ENCODE measurements around the gene MRGPRX4. TPM values are rescaled to one million over a fixed set of nuclear protein-coding genes. Genes with fewer than 3 reads are reported as not detected.

The MRGPRX4 gene
- total RNA-seq, 1 donor from 2014 or later, result not detected

Other genes with a start within 250 kb of the MRGPRX4 start
- 39.5 and 43.9 TPM in 2 replicates for gene SERGEF, start 159.8 kb upstream of the MRGPRX4 start, total RNA-seq
- gene TPH1, start 126.6 kb upstream of the MRGPRX4 start, total RNA-seq, result 0.34 and 0.60 TPM in 2 replicates
- gene SAAL1, start 66.8 kb upstream of the MRGPRX4 start, total RNA-seq, result 37.8 and 44.1 TPM in 2 replicates
- not detected in 2 replicates for gene MRGPRX3, start 40.3 kb upstream of the MRGPRX4 start, total RNA-seq
- not detected in 2 replicates for gene SAA4, start 64.0 kb downstream of the MRGPRX4 start, total RNA-seq
- gene SAA2, start 75.8 kb downstream of the MRGPRX4 start, total RNA-seq, result not detected in 2 replicates
- not detected in 2 replicates for gene SAA1, start 93.4 kb downstream of the MRGPRX4 start, total RNA-seq
- gene HPS5, start 149.3 kb downstream of the MRGPRX4 start, total RNA-seq, result 33.3 and 34.2 TPM in 2 replicates
- 51.4 and 54.3 TPM in 2 replicates for gene GTF2H1, start 149.7 kb downstream of the MRGPRX4 start, total RNA-seq
- gene LDHA, start 221.7 kb downstream of the MRGPRX4 start, total RNA-seq, result 1,864 and 1,905 TPM in 2 replicates
- not detected in 2 replicates for gene LDHC, start 239.5 kb downstream of the MRGPRX4 start, total RNA-seq